ENCODE results near the gene POU6F1. TPM values are rescaled to one million over a fixed set of nuclear protein-coding genes. Genes with fewer than 3 reads are reported as not detected.

The POU6F1 gene
- total RNA-seq, 1 donor from 2014 or later, result 11.6 TPM

GRCh38 chr12:51244269-51244668 is 26.4 kb upstream of the POU6F1 start:
- no peak overlapping the region for H3K27ac Mint-ChIP-seq

GRCh38 chr12:51242876-51243275 is 25.0 kb upstream of the POU6F1 start:
- TF ChIP-seq CTCF (IDR thresholded peaks at IDR 0.05; ENCODE audit: unreplicated experiment), result no peak
- H3K27me3 Mint-ChIP-seq (ENCODE audit: low read depth), result no peaks in the 10 kb centered on the region
- no peak for DNase-seq (ENCODE audit: low spot score in 2 of 2, unreplicated experiment in 2 of 2)
- peaks cover 17% of the 10 kb centered on the region for H3K4me1 Mint-ChIP-seq
- peaks cover 16% of the 10 kb centered on the region for H3K36me3 Mint-ChIP-seq
- no peaks in the 10 kb centered on the region for H3K9me3 Mint-ChIP-seq
- H3K4me3 Mint-ChIP-seq, result no peak overlapping the region
- no peak overlapping the region for H3K27ac Mint-ChIP-seq

More at GRCh38 chr12:51244269-51244668, 26.4 kb upstream of the POU6F1 start:
- H3K36me3 Mint-ChIP-seq, result peaks cover 16% of the 10 kb centered on the region
- no peak overlapping the region for H3K4me3 Mint-ChIP-seq
- no peaks in the 10 kb centered on the region for H3K27me3 Mint-ChIP-seq (ENCODE audit: low read depth)
- no peak for DNase-seq (ENCODE audit: low spot score in 2 of 2, unreplicated experiment in 2 of 2)
- TF ChIP-seq CTCF (IDR thresholded peaks at IDR 0.05; ENCODE audit: unreplicated experiment), result no peak
- H3K9me3 Mint-ChIP-seq, result no peaks in the 10 kb centered on the region
- H3K4me1 Mint-ChIP-seq, result peaks cover 12% of the 10 kb centered on the region

GRCh38 chr12:51242120-51242519 is 24.3 kb upstream of the POU6F1 start:
- DNase-seq (ENCODE audit: low spot score in 2 of 2, unreplicated experiment in 2 of 2), result no peak
- Mint-ChIP-seq H3K4me1 (peaks cover 18% of the 10 kb centered on the region), H3K27ac (no peak overlapping the region), H3K27me3 (ENCODE audit: low read depth) (no peaks in the 10 kb centered on the region), H3K4me3 (no peak overlapping the region), H3K36me3 (peaks cover 16% of the 10 kb centered on the region), H3K9me3 (no peaks in the 10 kb centered on the region)
- TF ChIP-seq CTCF (IDR thresholded peaks at IDR 0.05; ENCODE audit: unreplicated experiment), result no peak

GRCh38 chr12:51240971-51241370 is 23.1 kb upstream of the POU6F1 start:
- H3K9me3 Mint-ChIP-seq, result no peaks in the 10 kb centered on the region

GRCh38 chr12:51238510-51239334 is 20.9 kb upstream of the POU6F1 start, which contains the start of gene DAZAP2:
Gene DAZAP2, plus strand, starts transcription at chr12:51238826. Its CDS starts 82 bp downstream, at chr12:51238908.
- peak; percentile 92 to 93 for DNase-seq (ENCODE audit: low spot score in 2 of 2, unreplicated experiment in 2 of 2)
- H3K9me3 Mint-ChIP-seq, result no peaks in the 10 kb centered on the region
- no peaks in the 10 kb centered on the region for H3K27me3 Mint-ChIP-seq (ENCODE audit: low read depth)
- H3K4me1 Mint-ChIP-seq, result peaks cover 18% of the 10 kb centered on the region
- H3K4me3 Mint-ChIP-seq, result peak within 1 kb of the TSS; percentile 97
- peaks cover 9% of the 10 kb centered on the region for H3K36me3 Mint-ChIP-seq
- no peak for TF ChIP-seq CTCF (IDR thresholded peaks at IDR 0.05; ENCODE audit: unreplicated experiment)
- peak within 1 kb of the TSS; percentile 100 for H3K27ac Mint-ChIP-seq

More at GRCh38 chr12:51240971-51241370, 23.1 kb upstream of the POU6F1 start:
- TF ChIP-seq CTCF (IDR thresholded peaks at IDR 0.05; ENCODE audit: unreplicated experiment), result no peak
- no peaks in the 10 kb centered on the region for H3K27me3 Mint-ChIP-seq (ENCODE audit: low read depth)
- H3K36me3 Mint-ChIP-seq, result peaks cover 16% of the 10 kb centered on the region
- peak overlapping the region; percentile 97 for H3K4me3 Mint-ChIP-seq
- no peak for DNase-seq (ENCODE audit: low spot score in 2 of 2, unreplicated experiment in 2 of 2)
- peaks cover 18% of the 10 kb centered on the region for H3K4me1 Mint-ChIP-seq
- peak overlapping the region; percentile 72 for H3K27ac Mint-ChIP-seq
